AG04449 (cell line): ENCODE measurements around the gene PYCR2.

Experiments used
- CTCF ChIA-PET: fragments of 350-600 bp; formaldehyde crosslinking; extraction: SDS; loops from one replicate; lab custom pipeline; 2021; ENCODE audit warnings: antibody characterized with exemption; lab: Yijun Ruan, JAX
- POLR2A ChIA-PET: fragments of 400-600, 350-600 bp; formaldehyde crosslinking; extraction: SDS; loops from one replicate; lab custom pipeline; 2020; ENCODE audit warnings: antibody characterized with exemption, inconsistent platforms; lab: Yijun Ruan, JAX
- DNase-seq: peaks from one replicate; pipeline ENCODE4 v3.0.0-alpha.2; 2010; ENCODE audit warnings: low read depth, low spot score
- H3K4me3 ChIP-seq: 2 replicates; pipeline ENCODE4 v1.5.1; 2011; ENCODE audit warnings: low read depth, mild to moderate bottlenecking, control low read depth, low read length
- TF ChIP-seq, protein P1 (sequence below): IDR thresholded peaks from one replicate; pipeline ENCODE4 v1.5.1; 2011; ENCODE audit warnings: mild to moderate bottlenecking, moderate library complexity, low read length, control low read depth, inconsistent platforms; ENCODE audit not compliant: insufficient read depth; ENCODE audit errors: missing control alignments

The PYCR2 gene

DNA sequence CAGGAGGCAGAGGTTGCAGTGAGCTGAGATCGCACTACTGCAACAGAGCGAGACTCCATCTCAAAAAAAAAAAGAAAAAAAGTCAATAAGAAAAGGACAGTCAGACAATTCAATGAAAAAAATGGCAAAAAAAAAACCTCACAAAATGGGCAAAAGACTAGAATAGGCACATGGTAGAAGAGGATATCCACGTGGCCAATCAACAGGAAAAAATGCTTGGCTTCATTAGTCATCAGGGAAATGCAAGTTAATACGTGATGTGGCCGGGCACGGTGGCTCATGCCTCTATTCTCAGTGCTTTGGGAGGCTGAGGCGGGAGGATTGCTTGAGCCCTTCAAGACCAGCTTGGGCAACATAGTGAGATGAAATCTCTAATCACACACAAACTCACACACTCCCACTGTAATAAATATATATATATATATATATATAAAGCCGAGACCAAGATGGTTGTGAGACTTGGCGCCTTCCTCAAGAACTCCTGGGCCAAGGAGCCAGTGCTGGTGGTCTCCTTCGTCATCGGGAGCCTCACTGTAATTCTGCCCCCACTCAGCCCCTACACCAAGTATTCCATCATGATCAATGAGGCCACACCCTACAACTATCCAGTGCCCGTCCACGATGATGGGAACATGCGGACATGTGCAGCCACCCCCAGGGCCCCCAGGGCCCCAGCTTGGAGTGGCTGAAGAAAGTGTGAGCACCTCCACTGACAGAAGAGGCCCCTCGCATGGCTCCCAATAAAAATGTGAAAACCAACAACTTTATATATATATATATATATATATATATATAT, 39.9 kb upstream of the PYCR2 start:
- no peak for DNase-seq
- ChIA-PET CTCF (interaction anchor here (1.0 to 1.3 kb wide), 6 partner anchors 11 to 187 kb away, joined by 3 to 4 read pairs (median 3); partner anchors contain the start of gene SRP9), POLR2A (no interaction called here)
- TF ChIP-seq, protein P1, sequence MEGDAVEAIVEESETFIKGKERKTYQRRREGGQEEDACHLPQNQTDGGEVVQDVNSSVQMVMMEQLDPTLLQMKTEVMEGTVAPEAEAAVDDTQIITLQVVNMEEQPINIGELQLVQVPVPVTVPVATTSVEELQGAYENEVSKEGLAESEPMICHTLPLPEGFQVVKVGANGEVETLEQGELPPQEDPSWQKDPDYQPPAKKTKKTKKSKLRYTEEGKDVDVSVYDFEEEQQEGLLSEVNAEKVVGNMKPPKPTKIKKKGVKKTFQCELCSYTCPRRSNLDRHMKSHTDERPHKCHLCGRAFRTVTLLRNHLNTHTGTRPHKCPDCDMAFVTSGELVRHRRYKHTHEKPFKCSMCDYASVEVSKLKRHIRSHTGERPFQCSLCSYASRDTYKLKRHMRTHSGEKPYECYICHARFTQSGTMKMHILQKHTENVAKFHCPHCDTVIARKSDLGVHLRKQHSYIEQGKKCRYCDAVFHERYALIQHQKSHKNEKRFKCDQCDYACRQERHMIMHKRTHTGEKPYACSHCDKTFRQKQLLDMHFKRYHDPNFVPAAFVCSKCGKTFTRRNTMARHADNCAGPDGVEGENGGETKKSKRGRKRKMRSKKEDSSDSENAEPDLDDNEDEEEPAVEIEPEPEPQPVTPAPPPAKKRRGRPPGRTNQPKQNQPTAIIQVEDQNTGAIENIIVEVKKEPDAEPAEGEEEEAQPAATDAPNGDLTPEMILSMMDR, result no peak
- no peak overlapping the region for H3K4me3 ChIP-seq

DNA sequence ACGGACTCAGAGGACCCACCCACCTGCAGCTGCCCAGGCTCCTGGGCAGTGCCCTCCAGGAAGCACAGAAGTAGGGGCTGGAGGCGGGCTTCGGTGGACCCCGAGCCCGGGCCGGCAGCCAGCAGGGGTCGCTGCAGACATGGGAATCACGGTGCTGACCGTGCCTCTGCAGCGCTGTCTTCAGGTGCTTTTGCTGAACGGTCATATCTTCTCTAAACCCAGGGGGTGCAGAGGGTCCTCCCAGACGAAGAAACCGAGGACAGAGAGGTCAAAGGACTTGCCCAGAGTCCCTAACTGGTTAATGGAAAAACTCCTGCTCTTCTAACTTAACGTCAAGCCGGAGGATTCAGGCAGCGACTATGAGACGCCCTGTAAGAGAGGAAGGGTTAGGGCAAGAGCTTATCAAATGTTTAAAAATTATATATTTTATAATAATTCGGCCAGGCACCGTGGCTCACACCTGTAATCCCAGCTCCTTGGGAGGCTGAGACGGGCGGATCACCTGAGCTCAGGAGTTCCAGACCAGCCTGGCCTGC, 38.5 kb upstream of the PYCR2 start:
- TF ChIP-seq, protein P1, result peak; percentile 53
- ChIA-PET POLR2A (no interaction called here), CTCF (interaction anchor here (1.0 to 1.5 kb wide), 9 partner anchors 11 to 190 kb away, joined by 3 to 4 read pairs (median 3); partner anchors contain the start of gene SRP9)
- no peak for DNase-seq
- no peak overlapping the region for H3K4me3 ChIP-seq

DNA sequence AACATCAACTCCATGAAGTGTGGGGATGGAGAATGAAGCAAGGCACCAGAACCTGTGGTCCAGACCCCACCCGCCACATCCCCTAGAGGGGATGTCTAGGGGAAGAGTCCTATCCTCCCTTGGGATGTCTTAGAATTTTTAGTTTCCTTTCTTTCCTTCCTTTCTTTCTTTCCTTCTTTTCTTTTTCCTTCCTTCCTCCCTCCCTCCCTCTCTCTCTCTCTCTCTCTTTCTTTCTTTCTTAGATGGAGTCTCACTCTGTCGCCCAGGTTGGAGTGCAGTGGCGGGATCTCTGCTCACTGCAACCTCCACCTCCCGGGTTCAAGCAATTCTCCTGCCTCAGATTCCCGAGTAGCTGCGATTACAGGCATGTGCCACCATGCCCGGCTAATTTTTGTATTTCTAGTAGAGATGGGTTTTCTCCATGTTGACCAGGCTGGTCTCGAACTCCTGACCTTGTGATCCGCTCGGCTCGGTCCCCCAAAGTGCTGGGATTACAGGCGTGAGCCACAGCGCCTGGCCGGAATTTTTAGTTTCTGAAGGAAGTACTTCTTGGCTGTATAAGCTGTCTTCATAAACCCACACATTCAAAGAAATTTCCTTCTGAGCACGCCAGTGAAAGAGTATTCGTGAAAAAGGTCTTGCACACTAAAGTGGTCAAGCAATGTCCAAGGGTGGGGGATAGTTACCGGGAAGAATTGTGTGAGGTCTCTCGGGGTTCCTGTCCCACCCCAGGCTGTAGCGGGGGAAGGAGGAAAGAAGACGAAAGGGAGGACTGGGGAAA, 37.8 kb upstream of the PYCR2 start:
- ChIA-PET POLR2A (no interaction called here), CTCF (interaction anchor here (0.8 to 2.8 kb wide), 8 partner anchors 13 to 491 kb away, joined by 3 to 14 read pairs (median 4); no protein-coding TSS in a partner anchor)
- H3K4me3 ChIP-seq, result no peak overlapping the region
- no peak for DNase-seq
- TF ChIP-seq, protein P1, result no peak

DNA sequence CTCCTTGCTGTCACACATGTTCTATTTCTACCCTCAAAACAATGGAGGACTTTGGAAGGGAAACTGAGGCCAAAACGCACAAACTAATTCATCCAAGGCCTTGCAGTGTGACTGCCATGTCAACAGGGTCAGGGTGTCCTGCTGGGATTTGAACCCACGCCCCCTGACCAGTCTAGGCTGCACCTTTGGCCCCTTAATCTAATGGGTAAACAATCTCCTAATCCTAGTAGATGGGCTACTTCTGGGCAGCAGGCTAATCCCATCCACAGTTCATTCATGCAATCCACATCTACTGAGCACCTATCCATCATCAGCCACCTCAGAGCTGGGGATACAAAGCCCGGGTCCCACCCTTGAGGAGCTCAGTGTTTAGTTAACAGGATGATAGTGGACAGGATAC, 34.0 kb upstream of the PYCR2 start:
- ChIA-PET CTCF (interaction anchor here (1.1 kb wide), 1 partner anchor 28 kb away, joined by 3 read pairs; no protein-coding TSS in a partner anchor), POLR2A (no interaction called here)
- DNase-seq, result no peak
- no peak overlapping the region for H3K4me3 ChIP-seq
- TF ChIP-seq, protein P1, result no peak

DNA sequence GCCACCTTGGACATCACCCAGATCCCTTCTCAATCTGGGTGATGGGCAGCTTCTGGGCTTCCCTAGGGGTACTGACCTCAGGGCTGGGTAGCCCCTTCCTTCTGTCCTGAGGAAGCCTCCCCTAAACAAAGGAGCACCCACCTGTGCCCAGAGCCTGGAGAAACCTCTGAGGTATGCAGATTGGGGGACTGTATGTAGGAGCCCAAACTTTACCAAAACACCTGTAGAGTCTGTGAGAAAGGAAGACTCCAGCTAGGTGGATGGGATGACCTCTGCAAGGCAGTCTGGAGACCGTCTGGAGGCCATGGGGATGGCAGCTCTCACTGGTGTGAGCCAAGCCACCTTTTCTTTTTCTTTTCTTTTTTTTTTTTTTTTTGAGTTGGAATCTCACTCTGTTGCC, 30.7 kb upstream of the PYCR2 start:
- TF ChIP-seq, protein P1, result no peak
- CTCF ChIA-PET, result no interaction called here
- POLR2A ChIA-PET, result no interaction called here
- DNase-seq, result no peak
- H3K4me3 ChIP-seq, result no peak overlapping the region
